ENCODE data around the gene COP1. TPM values are rescaled to one million over a fixed set of nuclear protein-coding genes. Genes with fewer than 3 reads are reported as not detected.
A peak's percentile ranks its signal among the peaks of the same experiment; 100 is the strongest.

The COP1 gene
- total and polyA plus RNA-seq, 2 of the 13 experiments (the other 11 are each of a cell fraction or from before 2014, with no cell fraction given): 20.5 to 51.3 TPM

- TF ChIP-seq ZXDC (CRISPR knock-in tag; IDR thresholded peaks at IDR 0.05): no peak
- TF ChIP-seq ETS1 (CRISPR knock-in tag; IDR thresholded peaks at IDR 0.05): no peak
- TF ChIP-seq ZNF317 (CRISPR knock-in tag; IDR thresholded peaks at IDR 0.05): peak; percentile 43; the same call in 1 of the 2 replicates
- TF ChIP-seq, protein P1, sequence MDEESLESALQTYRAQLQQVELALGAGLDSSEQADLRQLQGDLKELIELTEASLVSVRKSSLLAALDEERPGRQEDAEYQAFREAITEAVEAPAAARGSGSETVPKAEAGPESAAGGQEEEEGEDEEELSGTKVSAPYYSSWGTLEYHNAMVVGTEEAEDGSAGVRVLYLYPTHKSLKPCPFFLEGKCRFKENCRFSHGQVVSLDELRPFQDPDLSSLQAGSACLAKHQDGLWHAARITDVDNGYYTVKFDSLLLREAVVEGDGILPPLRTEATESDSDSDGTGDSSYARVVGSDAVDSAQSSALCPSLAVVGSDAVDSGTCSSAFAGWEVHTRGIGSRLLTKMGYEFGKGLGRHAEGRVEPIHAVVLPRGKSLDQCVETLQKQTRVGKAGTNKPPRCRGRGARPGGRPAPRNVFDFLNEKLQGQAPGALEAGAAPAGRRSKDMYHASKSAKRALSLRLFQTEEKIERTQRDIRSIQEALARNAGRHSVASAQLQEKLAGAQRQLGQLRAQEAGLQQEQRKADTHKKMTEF (CRISPR knock-in tag; IDR thresholded peaks at IDR 0.05): peak; percentile 66; the same call in 1 of the 2 replicates
- 0 out of 2 replicates have a peak, but pooled peaks have one; percentile 34 for TF ChIP-seq FOXK1 (CRISPR knock-in tag; IDR thresholded peaks at IDR 0.05; ENCODE audit: borderline replicate concordance, low read depth)
- no peak for TF ChIP-seq ATRX (CRISPR knock-in tag; IDR thresholded peaks at IDR 0.05; ENCODE audit: borderline replicate concordance)
- no peak for TF ChIP-seq ZSCAN29 (CRISPR knock-in tag; conservative IDR thresholded peaks at IDR 0.05)
- TF ChIP-seq ZNF24 (IDR thresholded peaks at IDR 0.05): no peak
- peak; percentile 73; the same call in 1 of the 2 replicates for TF ChIP-seq HMG20A (CRISPR knock-in tag; IDR thresholded peaks at IDR 0.05; ENCODE audit: borderline replicate concordance)
- no peak for TF ChIP-seq ZNF282 (IDR thresholded peaks at IDR 0.05; ENCODE audit: partially characterized antibody)
- TF ChIP-seq, protein P2, sequence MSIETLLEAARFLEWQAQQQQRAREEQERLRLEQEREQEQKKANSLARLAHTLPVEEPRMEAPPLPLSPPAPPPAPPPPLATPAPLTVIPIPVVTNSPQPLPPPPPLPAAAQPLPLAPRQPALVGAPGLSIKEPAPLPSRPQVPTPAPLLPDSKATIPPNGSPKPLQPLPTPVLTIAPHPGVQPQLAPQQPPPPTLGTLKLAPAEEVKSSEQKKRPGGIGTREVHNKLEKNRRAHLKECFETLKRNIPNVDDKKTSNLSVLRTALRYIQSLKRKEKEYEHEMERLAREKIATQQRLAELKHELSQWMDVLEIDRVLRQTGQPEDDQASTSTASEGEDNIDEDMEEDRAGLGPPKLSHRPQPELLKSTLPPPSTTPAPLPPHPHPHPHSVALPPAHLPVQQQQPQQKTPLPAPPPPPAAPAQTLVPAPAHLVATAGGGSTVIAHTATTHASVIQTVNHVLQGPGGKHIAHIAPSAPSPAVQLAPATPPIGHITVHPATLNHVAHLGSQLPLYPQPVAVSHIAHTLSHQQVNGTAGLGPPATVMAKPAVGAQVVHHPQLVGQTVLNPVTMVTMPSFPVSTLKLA (IDR thresholded peaks at IDR 0.05): 0 out of 2 replicates have a peak, but pooled peaks have one; percentile 24
- TF ChIP-seq NCOA2 (CRISPR knock-in tag; IDR thresholded peaks at IDR 0.05): peak; percentile 79
- TF ChIP-seq SAP130 (CRISPR knock-in tag; IDR thresholded peaks at IDR 0.05; ENCODE audit: low read depth): peak; percentile 90
- TF ChIP-seq ZNF333 (CRISPR knock-in tag; IDR thresholded peaks at IDR 0.05; ENCODE audit: borderline replicate concordance): no peak
- peak; percentile 92 for TF ChIP-seq ARID5B (CRISPR knock-in tag; IDR thresholded peaks at IDR 0.05)
- TF ChIP-seq, protein P3, sequence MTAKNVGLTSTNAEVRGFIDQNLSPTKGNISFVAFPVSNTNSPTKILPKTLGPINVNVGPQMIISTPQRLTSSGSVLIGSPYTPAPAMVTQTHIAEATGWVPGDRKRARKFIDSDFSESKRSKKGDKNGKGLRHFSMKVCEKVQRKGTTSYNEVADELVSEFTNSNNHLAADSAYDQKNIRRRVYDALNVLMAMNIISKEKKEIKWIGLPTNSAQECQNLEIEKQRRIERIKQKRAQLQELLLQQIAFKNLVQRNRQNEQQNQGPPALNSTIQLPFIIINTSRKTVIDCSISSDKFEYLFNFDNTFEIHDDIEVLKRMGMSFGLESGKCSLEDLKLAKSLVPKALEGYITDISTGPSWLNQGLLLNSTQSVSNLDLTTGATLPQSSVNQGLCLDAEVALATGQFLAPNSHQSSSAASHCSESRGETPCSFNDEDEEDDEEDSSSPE (CRISPR knock-in tag; IDR thresholded peaks at IDR 0.05): no peak
These were observed 56.9 kb downstream of the COP1 start (continued) for GRCh38 chr1:176149939-176150807.

Data from HepG2 (cell line).